Heart right ventricle (tissue), 16 donors: ENCODE data around the gene DAZAP1. TPM values are rescaled to one million over a fixed set of nuclear protein-coding genes. Genes with fewer than 3 reads are reported as not detected.
A peak's percentile ranks its signal among the peaks of the same experiment; 100 is the strongest.

Experiments used
- ATAC-seq, 8 donors: fragments of 200-7000 bp; cut with Tn5 transposase; one replicate each; pipeline ENCODE4 v1.9.1; 2020; ENCODE audit warnings: mild to moderate bottlenecking in 8 of 8, moderate library complexity in 8 of 8, moderate number of reproducible peaks in 1 of 8
- DNase-seq, 2 donors: peaks; one replicate each; pipeline ENCODE4 v3.0.0-alpha.2; 2020
- H3K27ac ChIP-seq, 10 donors: fragments of 200-600 bp; sonication (generic) in 2 of 10; one replicate each; pipeline versions ENCODE4 v1.5.0 to v1.8.0; 2020 to 2022; ENCODE audit warnings: mild to moderate bottlenecking in 3 of 10
- H3K27me3 ChIP-seq, 7 donors: fragments of 200-600 bp; one replicate each; pipeline ENCODE4 v1.8.0; 2021 to 2022; ENCODE audit warnings: mild to moderate bottlenecking in 2 of 7
- H3K36me3 ChIP-seq, 9 donors: fragments of 200-600 bp; sonication (generic) in 1 of 9; one replicate each; pipeline versions ENCODE4 v1.5.0 to v1.8.0; 2020 to 2022; ENCODE audit warnings: mild to moderate bottlenecking in 2 of 9
- H3K4me1 ChIP-seq, 9 donors: fragments of 200-600 bp; sonication (generic) in 1 of 9; one replicate each; pipeline versions ENCODE4 v1.5.0 to v1.8.0; 2020 to 2022; ENCODE audit warnings: mild to moderate bottlenecking in 4 of 9
- H3K4me3 ChIP-seq, 10 donors: fragments of 200-600 bp; sonication (generic) in 2 of 10; one replicate each; pipeline versions ENCODE4 v1.5.0 to v1.8.0; 2020 to 2022; ENCODE audit warnings: mild to moderate bottlenecking in 7 of 10, moderate library complexity in 2 of 10
- H3K9me3 ChIP-seq, 11 donors: fragments of 200-600 bp in 10 of 11; sonication (generic) in 2 of 11; one replicate each; pipeline versions ENCODE4 v1.5.0 to v1.8.0; 2013 to 2022; ENCODE audit warnings: mild to moderate bottlenecking in 2 of 11, control low read depth in 1 of 11, moderate library complexity in 1 of 11
- WGBS, 2 donors: extraction: QIAGEN DNeasy Blood & Tissue Kit; methylation state at CpG; one replicate each; pipeline ENCODE4 v1.1.7; 2013; ENCODE audit warnings: inconsistent platforms in 1 of 2; 5-methylcytosine and 5-hydroxymethylcytosine counted together
- intact Hi-C, 10 donors: fragments of 100-400 bp; cut with DNase I; formaldehyde crosslinking; loops; one replicate each; pipeline versions ENCODE4 v1.11.1 to v1.14.2; 2022
- polyA plus RNA-seq, 2 donors: library from polyadenylated mRNA; stranded (reverse); fragments of 200-250 nt; gene quantifications; one replicate each; pipeline ENCODE4 v1.2.3, GENCODE V29; 2013
- total RNA-seq, 10 donors: library from RNA; stranded (reverse); fragmentation: NEBNext Ultra II Directional in 3 of 10; extraction: Animal tissue kit (Norgen Biotek cat#: 25700) in 3 of 10; gene quantifications; one replicate each; pipeline versions ENCODE4 v1.2.1 to v1.2.4, GENCODE V29; 2021 to 2023
- TF ChIP-seq, protein P1 (sequence below), 9 donors: fragments of 200-600 bp; sonication (generic) in 2 of 9; IDR thresholded peaks; one replicate each; pipeline versions ENCODE4 v1.5.0 to v1.8.0; 2021 to 2022; ENCODE audit warnings: antibody characterized with exemption in 9 of 9, mild to moderate bottlenecking in 5 of 9, moderate library complexity in 1 of 9
- donor health status: Arrhythmogenic right ventricular cardiomyopathy.
- donor health status: ischemic (EF 13 %, LVEDD 7.1; RV severe dilation, severe dysfunction).
- donor health status: healthy with polysubstance abuse.
- donor health status: DM: no; HTN: yes; CAD: no.
- donor health status: DM: no; HTN: no; CAD: no.
- donor health status: ischemic (EF 25% LVEDD 6.9; RV normal size, moderate dysfunction).
- donor health status: ischemic (EF 25% LVEDD 5.7; RV mildly dilated, moderate dysfunction).
- donor health status: healthy.
- donor health status: DM: yes; HTN: yes; CAD: no.
- donor health status: Ischemic cardiomyopathy.
- donor health status: ischemic (EF 35%, LVEDD 5.7; RV mildly dilated, moderate dysfunction).
- donor health status: nonischemic (EF 11% LVEDD 7.7; RV severe dilation, severe dysfunction).
- donor health status: DM: yes; HTN: yes; CAD: no.
- donor health status: PGD.
- donor health status: ischemic (EF 29% LVEDD 5.4; RV normal size, mild dysfunction).
- donor health status: nonischemic (EF 23%, LVEDD 6.1; RV moderate dilation, normal function).

DAZAP1 gene
- total and polyA plus RNA-seq, 12 donors = 56.7 to 111 (median 79.5) TPM

DNA sequence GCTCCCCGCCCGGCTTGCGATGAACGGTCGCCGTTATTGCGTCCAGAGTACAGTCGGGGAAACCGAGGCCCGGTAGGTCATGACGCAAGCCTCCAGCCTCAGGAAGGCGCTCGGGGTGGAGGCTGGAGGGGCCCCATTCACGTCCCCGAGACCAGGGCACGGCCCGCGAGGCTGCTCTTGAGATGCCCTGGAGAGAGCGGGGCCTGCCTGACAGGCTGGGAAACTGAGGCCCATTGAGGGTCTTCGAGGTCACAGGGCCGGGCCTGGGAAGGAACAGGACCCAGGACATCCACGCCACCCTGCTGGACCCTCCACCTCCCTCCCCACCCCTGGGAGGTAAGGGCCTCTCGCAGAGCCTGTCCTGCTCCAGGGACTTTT, 23.3 kb upstream of the DAZAP1 start:
- 0 to 1% methylated on average over 23 of the region's 23 CpGs for WGBS, 2 donors

DNA sequence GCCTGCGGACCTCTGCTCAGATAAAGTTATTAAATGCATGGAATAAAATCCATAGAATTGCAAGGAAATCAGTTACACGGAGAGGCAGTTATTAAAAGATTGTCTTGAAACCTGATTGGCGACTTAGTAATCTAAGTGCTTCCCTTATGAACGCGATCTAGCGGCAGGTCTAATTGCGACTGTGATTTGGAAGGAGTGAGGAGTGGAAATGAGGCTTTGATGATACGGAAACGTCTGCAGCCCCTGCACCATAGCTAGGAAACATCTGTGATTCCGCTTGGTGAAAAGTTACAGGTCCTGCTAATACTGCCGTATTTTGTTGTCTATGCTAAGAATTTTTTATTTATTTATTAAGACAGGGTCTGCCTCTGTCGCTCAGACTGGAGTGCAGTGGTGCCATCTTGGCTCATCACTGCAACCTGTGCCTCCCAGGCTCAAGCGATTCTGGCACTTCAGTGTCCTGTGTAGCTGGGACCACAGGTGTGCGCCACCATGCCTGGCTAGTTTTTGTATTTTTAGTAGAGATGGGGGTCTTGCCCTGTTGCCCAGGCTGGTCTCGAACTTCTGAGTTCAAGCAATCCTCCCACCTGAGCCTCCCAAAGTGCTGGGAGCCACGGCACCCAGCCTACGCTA, 22.8 kb upstream of the DAZAP1 start:
- DNase-seq = no peak
- ATAC-seq = no peak
- H3K9me3 ChIP-seq = no peaks in the 10 kb centered on the region
- H3K4me3 ChIP-seq = peak overlapping the region; percentile 76 to 100 (median 94)
- H3K27me3 ChIP-seq = no peaks in the 10 kb centered on the region
- peak overlapping the region; percentile 64 to 99 (median 97) for H3K27ac ChIP-seq
- 28 to 29% methylated on average over 17 of the region's 17 CpGs for WGBS, 2 donors
- H3K4me1 ChIP-seq = peaks cover 13 to 65% (median 44%) of the 10 kb centered on the region in 9 donors
- TF ChIP-seq, protein P1, sequence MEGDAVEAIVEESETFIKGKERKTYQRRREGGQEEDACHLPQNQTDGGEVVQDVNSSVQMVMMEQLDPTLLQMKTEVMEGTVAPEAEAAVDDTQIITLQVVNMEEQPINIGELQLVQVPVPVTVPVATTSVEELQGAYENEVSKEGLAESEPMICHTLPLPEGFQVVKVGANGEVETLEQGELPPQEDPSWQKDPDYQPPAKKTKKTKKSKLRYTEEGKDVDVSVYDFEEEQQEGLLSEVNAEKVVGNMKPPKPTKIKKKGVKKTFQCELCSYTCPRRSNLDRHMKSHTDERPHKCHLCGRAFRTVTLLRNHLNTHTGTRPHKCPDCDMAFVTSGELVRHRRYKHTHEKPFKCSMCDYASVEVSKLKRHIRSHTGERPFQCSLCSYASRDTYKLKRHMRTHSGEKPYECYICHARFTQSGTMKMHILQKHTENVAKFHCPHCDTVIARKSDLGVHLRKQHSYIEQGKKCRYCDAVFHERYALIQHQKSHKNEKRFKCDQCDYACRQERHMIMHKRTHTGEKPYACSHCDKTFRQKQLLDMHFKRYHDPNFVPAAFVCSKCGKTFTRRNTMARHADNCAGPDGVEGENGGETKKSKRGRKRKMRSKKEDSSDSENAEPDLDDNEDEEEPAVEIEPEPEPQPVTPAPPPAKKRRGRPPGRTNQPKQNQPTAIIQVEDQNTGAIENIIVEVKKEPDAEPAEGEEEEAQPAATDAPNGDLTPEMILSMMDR (IDR thresholded peaks at IDR 0.05) = no peak
- intact Hi-C loops = loop anchor here in 2 of 10 donors (5.0 kb wide), 1 partner anchor 107 kb away; the partner anchor contains the start of gene FAM174C (in 2 of the 2)
- H3K36me3 ChIP-seq = peaks cover 0 to 35% (median 5%) of the 10 kb centered on the region in 9 donors

More for the DNA sequence above, 23.3 kb upstream of the DAZAP1 start:
- Histone ChIP-seq H3K27ac (peak overlapping the region; percentile 64 to 99 (median 97)), H3K4me1 (peaks cover 13 to 61% (median 44%) of the 10 kb centered on the region in 9 donors), H3K4me3 (peak overlapping the region; percentile 76 to 100 (median 94)), H3K27me3 (no peaks in the 10 kb centered on the region), H3K36me3 (peaks cover 0 to 29% (median 1%) of the 10 kb centered on the region in 9 donors), H3K9me3 (no peaks in the 10 kb centered on the region)
- no peak for DNase-seq
- TF ChIP-seq, protein P1 (IDR thresholded peaks at IDR 0.05) = no peak
- ATAC-seq = peak in 2 of 8 donors; percentile 3 to 7
- intact Hi-C loops = loop anchor here in 2 of 10 donors (5.0 kb wide), 1 partner anchor 107 kb away; the partner anchor contains the start of gene FAM174C (in 2 of the 2)

DNA sequence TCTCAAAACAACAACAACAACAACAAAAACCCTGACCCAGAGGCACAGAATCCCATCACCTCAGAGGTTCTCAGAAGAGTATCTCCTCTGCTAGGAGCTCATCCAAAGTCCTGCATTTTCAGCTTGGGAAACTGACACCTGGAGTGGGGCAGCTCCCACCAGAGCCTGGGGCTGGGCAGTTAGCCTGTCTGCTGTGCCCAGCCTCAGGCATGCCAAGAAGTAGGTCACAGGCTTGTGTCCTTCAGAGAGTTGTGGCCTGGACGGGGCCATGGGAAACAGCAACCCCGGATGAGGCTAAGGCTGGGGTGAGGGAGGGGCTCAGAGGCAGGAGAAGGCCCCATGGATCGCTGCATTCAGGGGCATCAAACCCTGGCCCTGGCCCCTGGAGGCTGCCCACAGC, 21.6 kb upstream of the DAZAP1 start:
- Histone ChIP-seq H3K4me1 (peaks cover 13 to 65% (median 44%) of the 10 kb centered on the region in 9 donors), H3K27me3 (no peaks in the 10 kb centered on the region), H3K36me3 (peaks cover 0 to 47% (median 17%) of the 10 kb centered on the region in 9 donors), H3K4me3 (no peak overlapping the region), H3K9me3 (no peaks in the 10 kb centered on the region), H3K27ac (peak overlapping the region in 7 of 10 donors; percentile 22 to 99 (median 50))
- DNase-seq (no peak), ATAC-seq (no peak)
- TF ChIP-seq, protein P1 (IDR thresholded peaks at IDR 0.05) = no peak
- intact Hi-C loops = no loop called here
- 67 to 69% methylated on average over 3 of the region's 3 CpGs for WGBS, 2 donors

DNA sequence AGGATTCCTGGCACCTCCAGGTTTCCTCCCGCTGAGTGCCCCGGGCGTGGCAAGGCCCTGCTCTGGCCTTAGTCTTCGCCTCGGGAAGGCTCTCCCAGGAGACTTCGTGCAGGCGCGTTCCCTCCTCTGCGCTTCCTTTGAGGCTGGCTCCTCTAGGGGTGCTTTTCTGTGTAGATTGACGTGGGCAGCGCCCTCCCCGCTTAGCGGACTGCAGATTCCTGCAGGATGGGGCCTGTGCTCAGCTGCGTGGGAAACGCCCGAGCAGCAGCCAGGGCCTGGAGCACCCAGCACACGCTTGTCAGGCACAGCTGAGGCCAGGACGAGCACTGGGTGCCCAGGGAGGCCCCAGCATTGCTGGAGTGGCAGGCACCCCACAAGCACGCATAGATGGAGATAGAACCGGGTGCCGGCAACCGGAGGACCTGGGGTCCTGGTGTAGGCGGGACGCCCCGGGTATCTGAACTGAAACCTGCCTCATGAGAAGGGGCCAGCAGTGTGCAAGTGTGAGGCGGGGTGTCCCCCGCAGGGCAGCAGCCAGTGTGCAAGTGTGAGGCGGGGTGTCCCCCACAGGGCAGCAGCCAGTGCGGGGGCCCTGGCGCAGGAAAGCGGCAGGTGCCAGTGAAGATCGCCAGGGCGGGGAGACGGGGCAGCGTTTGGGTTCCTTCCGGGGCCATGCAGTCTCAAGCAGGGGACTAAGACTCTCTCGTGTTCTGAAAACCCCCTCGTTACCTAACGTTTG, 20.3 kb upstream of the DAZAP1 start:
- Histone ChIP-seq H3K27ac (peak overlapping the region in 6 of 10 donors; percentile 22 to 99 (median 38)), H3K36me3 (peaks cover 0 to 60% (median 26%) of the 10 kb centered on the region in 9 donors), H3K4me1 (peaks cover 13 to 55% (median 42%) of the 10 kb centered on the region in 9 donors), H3K27me3 (no peaks in the 10 kb centered on the region), H3K4me3 (no peak overlapping the region), H3K9me3 (no peaks in the 10 kb centered on the region)
- WGBS, 2 donors = 81 to 84% methylated on average over 39 of the region's 39 CpGs
- intact Hi-C loops = no loop called here
- TF ChIP-seq, protein P1 (IDR thresholded peaks at IDR 0.05) = no peak
- ATAC-seq = no peak
- no peak for DNase-seq
